Fibroblast of lung (primary cell): ENCODE results near the gene FAAP20.

ENCODE experiments used
- EZH2 ChIP-seq: IDR thresholded peaks from 2 replicates; pipeline ENCODE4 v1.5.1; 2012; ENCODE audit warnings: low read length, control low read depth, mild to moderate bottlenecking; ENCODE audit errors: missing control alignments
- TF ChIP-seq, protein P1 (sequence below), 2 donors: IDR thresholded peaks in 1 of 2; conservative IDR thresholded peaks in 1 of 2; 1 replicate in 1 of 2; 2 replicates in 1 of 2; pipeline ENCODE4 v1.5.1; 2011 to 2012; ENCODE audit warnings: low read length in 2 of 2, control low read depth in 1 of 2, inconsistent platforms in 1 of 2, low read depth in 1 of 2, mild to moderate bottlenecking in 1 of 2

DNA sequence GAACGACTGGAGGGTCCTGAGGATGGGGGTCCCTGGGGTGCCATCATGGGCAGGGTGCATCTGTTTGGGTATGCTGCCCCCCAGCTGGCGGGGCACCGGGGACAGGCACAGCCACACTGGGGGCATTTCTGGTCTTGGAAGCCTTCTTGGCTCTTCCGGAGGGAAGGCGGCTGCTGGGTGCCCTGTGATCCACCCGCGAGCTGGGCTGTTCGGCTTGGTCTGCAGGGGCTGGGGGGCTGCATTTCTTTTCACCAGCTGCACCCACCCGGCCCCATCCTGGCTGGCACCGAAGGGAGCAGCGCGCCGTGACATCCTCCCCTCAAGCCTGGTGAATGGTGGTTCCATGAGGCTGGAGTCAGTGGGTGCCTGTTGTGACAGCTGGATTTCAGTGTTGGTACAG is 12.2 kb downstream of the FAAP20 start:
- TF ChIP-seq, protein P1, sequence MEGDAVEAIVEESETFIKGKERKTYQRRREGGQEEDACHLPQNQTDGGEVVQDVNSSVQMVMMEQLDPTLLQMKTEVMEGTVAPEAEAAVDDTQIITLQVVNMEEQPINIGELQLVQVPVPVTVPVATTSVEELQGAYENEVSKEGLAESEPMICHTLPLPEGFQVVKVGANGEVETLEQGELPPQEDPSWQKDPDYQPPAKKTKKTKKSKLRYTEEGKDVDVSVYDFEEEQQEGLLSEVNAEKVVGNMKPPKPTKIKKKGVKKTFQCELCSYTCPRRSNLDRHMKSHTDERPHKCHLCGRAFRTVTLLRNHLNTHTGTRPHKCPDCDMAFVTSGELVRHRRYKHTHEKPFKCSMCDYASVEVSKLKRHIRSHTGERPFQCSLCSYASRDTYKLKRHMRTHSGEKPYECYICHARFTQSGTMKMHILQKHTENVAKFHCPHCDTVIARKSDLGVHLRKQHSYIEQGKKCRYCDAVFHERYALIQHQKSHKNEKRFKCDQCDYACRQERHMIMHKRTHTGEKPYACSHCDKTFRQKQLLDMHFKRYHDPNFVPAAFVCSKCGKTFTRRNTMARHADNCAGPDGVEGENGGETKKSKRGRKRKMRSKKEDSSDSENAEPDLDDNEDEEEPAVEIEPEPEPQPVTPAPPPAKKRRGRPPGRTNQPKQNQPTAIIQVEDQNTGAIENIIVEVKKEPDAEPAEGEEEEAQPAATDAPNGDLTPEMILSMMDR (conservative IDR thresholded peaks at IDR 0.05 in 1 of 2, IDR thresholded peaks at IDR 0.05 in 1 of 2; ENCODE audit: low read depth in 1 of 2, low read length in 2 of 2): no peak
- TF ChIP-seq EZH2: no peak
